ENCODE measurements around the gene CCDC73. TPM values are rescaled to one million over a fixed set of nuclear protein-coding genes. Genes with fewer than 3 reads are reported as not detected.

The CCDC73 gene
- total and polyA plus RNA-seq, 2 of the 4 experiments (the other 2 are of a cell fraction), result not detected

DNA sequence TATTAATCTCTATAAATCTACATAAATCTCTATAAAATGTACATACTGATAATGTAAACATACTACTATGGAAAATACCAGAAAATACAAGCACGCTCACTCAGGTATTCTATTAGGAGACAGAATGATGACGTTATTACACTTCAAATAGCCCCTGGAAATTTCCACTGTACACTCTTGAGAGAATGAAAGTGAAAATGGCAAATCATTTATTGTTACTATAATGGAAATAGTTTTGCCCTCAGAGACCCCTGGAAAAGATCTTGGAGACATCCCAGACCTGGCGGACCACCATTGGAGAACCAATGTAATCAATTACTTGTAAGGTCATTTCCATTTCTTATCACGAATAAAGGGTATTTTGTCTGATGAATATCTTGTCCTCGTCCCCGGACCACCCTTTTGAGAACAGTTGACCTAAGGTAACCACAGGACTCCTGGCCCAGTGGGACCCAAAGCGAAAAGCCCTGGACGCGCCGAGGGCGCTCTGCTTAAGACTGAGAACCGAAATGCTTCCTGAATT is 34.8 kb upstream of the CCDC73 start:
- WGBS, 2 experiments (ENCODE audit: extremely low coverage in 2 of 2, insufficient read length in 1 of 2), result 3% methylated on average over 8 of the region's 12 CpGs; no CpG with 5 or more reads in 1 of the 2 experiments
- Histone ChIP-seq H4K20me1 (ENCODE audit: insufficient read depth, low read length) (no peaks in the 10 kb centered on the region), H3K56ac (ENCODE audit: extremely low read depth, insufficient read depth, low read length) (no peak overlapping the region), H3K27ac (ENCODE audit: insufficient read depth, low read length) (no peak overlapping the region), H3K9me3 (ENCODE audit: control insufficient read depth, insufficient read depth, low read length) (no peaks in the 10 kb centered on the region), H2BK120ac (ENCODE audit: low read depth, low read length) (no peak overlapping the region), H2AK5ac (ENCODE audit: low read depth, low read length) (no peak overlapping the region), H3K4me1 (ENCODE audit: control insufficient read depth, insufficient read depth, low read length) (peaks cover 4% of the 10 kb centered on the region; the same call in 1 of the 2 replicates), H3K36me3 (ENCODE audit: control insufficient read depth, insufficient read depth, low read length) (no peaks in the 10 kb centered on the region), H2AK9ac (replicated peaks; ENCODE audit: low read depth, low read length, poor library complexity) (no peak overlapping the region), H3K18ac (ENCODE audit: low read depth, low read length) (no peak overlapping the region), H3K79me1 (ENCODE audit: low read depth in 1 of 2, low read length in 2 of 2) (no peaks in the 10 kb centered on the region), H2AFZ (replicated peaks; ENCODE audit: low read length, poor library complexity) (peak overlapping the region; percentile 71), H3K9me1 (ENCODE audit: insufficient read depth, low read length) (no peaks in the 10 kb centered on the region), H3K4me3 (ENCODE audit: insufficient read depth, low read depth, low read length) (peak overlapping the region; percentile 92), H2BK5ac (ENCODE audit: low read depth, low read length, poor library complexity, severe bottlenecking) (no peak overlapping the region), H2BK20ac (ENCODE audit: low read depth, low read length) (no peak overlapping the region), H3K9ac (ENCODE audit: low read depth, low read length) (no peak overlapping the region; the same call in 1 of the 2 replicates), H3K14ac (replicated peaks; ENCODE audit: low read depth, low read length) (no peak overlapping the region), H3K4ac (ENCODE audit: low read depth, low read length) (no peak overlapping the region), H2BK15ac (ENCODE audit: low read depth, low read length) (no peak overlapping the region), H3K23ac (ENCODE audit: low read depth, low read length) (no peak overlapping the region), H4K91ac (ENCODE audit: insufficient read depth, low read depth, low read length) (no peak overlapping the region), H4K8ac (ENCODE audit: low read depth in 2 of 2, low read length in 2 of 2) (no peak overlapping the region), H4K5ac (ENCODE audit: low read depth, low read length) (no peak overlapping the region), H3K27me3 (ENCODE audit: control insufficient read depth, insufficient read depth, low read length) (peaks cover 43% of the 10 kb centered on the region), H3K4me2 (ENCODE audit: low read depth, low read length) (peak overlapping the region; percentile 95)
- TF ChIP-seq RAD21 (IDR thresholded peaks at IDR 0.05; ENCODE audit: low read length), result no peak
- TF ChIP-seq, protein P1, sequence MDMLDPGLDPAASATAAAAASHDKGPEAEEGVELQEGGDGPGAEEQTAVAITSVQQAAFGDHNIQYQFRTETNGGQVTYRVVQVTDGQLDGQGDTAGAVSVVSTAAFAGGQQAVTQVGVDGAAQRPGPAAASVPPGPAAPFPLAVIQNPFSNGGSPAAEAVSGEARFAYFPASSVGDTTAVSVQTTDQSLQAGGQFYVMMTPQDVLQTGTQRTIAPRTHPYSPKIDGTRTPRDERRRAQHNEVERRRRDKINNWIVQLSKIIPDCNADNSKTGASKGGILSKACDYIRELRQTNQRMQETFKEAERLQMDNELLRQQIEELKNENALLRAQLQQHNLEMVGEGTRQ (IDR thresholded peaks at IDR 0.05; ENCODE audit: low read depth, low read length), result no peak
- no peak for TF ChIP-seq POLR2A (IDR thresholded peaks at IDR 0.05; ENCODE audit: low read depth, low read length)
- BruUV-seq (replicated peaks), result no TSS peak
- dilution Hi-C loops (cut with HindIII; ENCODE audit: low sequenced_read_pairs, unreplicated experiment) (no loop called here), in situ Hi-C loops (cut with MboI; ENCODE audit: low sequenced_read_pairs) (loop anchor here (25.0 kb wide), 1 partner anchor 233 kb away; no protein-coding TSS in a partner anchor), intact Hi-C loops (cut with micrococcal nuclease) (no loop called here)
- POLR2A ChIA-PET (ENCODE audit: unreplicated experiment), result no interaction called here
- CTCF ChIA-PET, result interaction anchor here (0.8 kb wide), 1 partner anchor 20 kb away, joined by 6 read pairs; no protein-coding TSS in a partner anchor
- no peak for ATAC-seq (ENCODE audit: low read depth)
- no peak for DNase-seq
